A549 treated with CORT108297 at 1 μM for 4 hours (cell line): ENCODE data around the gene ZNF41. TPM values are rescaled to one million over a fixed set of nuclear protein-coding genes. Genes with fewer than 3 reads are reported as not detected.

Experiments used
- total RNA-seq: library from RNA; stranded (reverse); fragments of 200-300 nt; extraction: Qiagen RNA extraction; gene quantifications from 5 replicates; pipeline ENCODE4 v1.2.3, GENCODE V29; 2022

Gene ZNF41
- total RNA-seq, result 3.5 to 4.7 TPM (median 3.8 TPM) in 5 replicates

GRCh38 chrX:47482512-47483305 lies at the start of gene ZNF41:
ZNF41 (minus strand) TSS chrX:47483222; CDS start chrX:47467481, 15,741 bp downstream.

Other genes with a start within 250 kb of the ZNF41 start
- 0.05 TPM in 1 of 5 replicates, not detected in the others for gene ZNF157, start 112.6 kb downstream of the ZNF41 start, total RNA-seq
- gene ARAF, start 78.0 kb upstream of the ZNF41 start, total RNA-seq, result 45.2 to 58.2 TPM (median 55.5 TPM) in 5 replicates
- 262 to 288 TPM (median 280 TPM) in 5 replicates for gene TIMP1, start 99.2 kb upstream of the ZNF41 start, total RNA-seq
- gene SYN1, start 136.6 kb upstream of the ZNF41 start, total RNA-seq, result 0.15 to 0.35 TPM (median 0.15 TPM) in 5 replicates
- 0.37 to 0.84 TPM (median 0.42 TPM) in 5 replicates for gene CFP, start 146.7 kb upstream of the ZNF41 start, total RNA-seq
- gene ELK1, start 167.3 kb upstream of the ZNF41 start, total RNA-seq, result 31.9 to 40.8 TPM (median 37.1 TPM) in 5 replicates
- 147 to 192 TPM (median 175 TPM) in 5 replicates for gene UXT, start 176.0 kb upstream of the ZNF41 start, total RNA-seq